DMS53 treated with DMSO at 0.1 percent for 48 hours (cell line): ENCODE data around the gene FERMT2.

Experiments used
- DNase-seq: peaks from one replicate; lab custom pipeline; 2025; ENCODE audit not compliant: unreplicated experiment; lab: John Stamatoyannopoulos, UW

FERMT2 gene

GRCh38 chr14:52902971-52903619, 47.8 kb downstream of the FERMT2 start:
- no peak for DNase-seq

GRCh38 chr14:52901357-52901980, 49.4 kb downstream of the FERMT2 start:
- DNase-seq, result no peak

GRCh38 chr14:52900731-52901130, 50.1 kb downstream of the FERMT2 start:
- no peak for DNase-seq

GRCh38 chr14:52898496-52898895, 52.4 kb downstream of the FERMT2 start:
- DNase-seq, result no peak

- no peak for DNase-seq
Observed at GRCh38 chr14:52895000-52895399, 55.9 kb downstream of the FERMT2 start.

- DNase-seq, result no peak
Observed at GRCh38 chr14:52891800-52892199, 59.0 kb downstream of the FERMT2 start.

GRCh38 chr14:52888839-52889838, 61.7 kb downstream of the FERMT2 start:
- DNase-seq, result no peak

GRCh38 chr14:52888159-52888558, 62.7 kb downstream of the FERMT2 start:
- no peak for DNase-seq

GRCh38 chr14:52885230-52885629, 65.6 kb downstream of the FERMT2 start:
- no peak for DNase-seq

- DNase-seq, result no peak
Observed at GRCh38 chr14:52883658-52884057, 67.2 kb downstream of the FERMT2 start.

GRCh38 chr14:52882824-52883223, 68.0 kb downstream of the FERMT2 start:
- DNase-seq, result no peak

- DNase-seq, result no peak
Observed at GRCh38 chr14:52879958-52880357, 70.9 kb downstream of the FERMT2 start.

- DNase-seq, result no peak
Observed at GRCh38 chr14:52878946-52879345, 71.9 kb downstream of the FERMT2 start.

- no peak for DNase-seq
Observed at GRCh38 chr14:52878469-52878868, 72.4 kb downstream of the FERMT2 start.

GRCh38 chr14:52877628-52878027, 73.2 kb downstream of the FERMT2 start:
- DNase-seq, result no peak

- no peak for DNase-seq
Observed at GRCh38 chr14:52876806-52877205, 74.0 kb downstream of the FERMT2 start.

GRCh38 chr14:52876311-52876710, 74.5 kb downstream of the FERMT2 start:
- DNase-seq, result no peak

GRCh38 chr14:52875707-52876106, 75.1 kb downstream of the FERMT2 start:
- no peak for DNase-seq

GRCh38 chr14:52874389-52874788, 76.5 kb downstream of the FERMT2 start:
- no peak for DNase-seq

GRCh38 chr14:52873694-52874093, 77.2 kb downstream of the FERMT2 start:
- no peak for DNase-seq

- no peak for DNase-seq
Observed at GRCh38 chr14:52873065-52873464, 77.8 kb downstream of the FERMT2 start.

- DNase-seq, result no peak
Observed at GRCh38 chr14:52871606-52872005, 79.2 kb downstream of the FERMT2 start.
